ENCODE data around the gene STAB1. TPM values are rescaled to one million over a fixed set of nuclear protein-coding genes. Genes with fewer than 3 reads are reported as not detected.

Gene STAB1
- polyA plus RNA-seq, 4 donors: 2.0 to 72.1 (median 24.4) TPM

DNA sequence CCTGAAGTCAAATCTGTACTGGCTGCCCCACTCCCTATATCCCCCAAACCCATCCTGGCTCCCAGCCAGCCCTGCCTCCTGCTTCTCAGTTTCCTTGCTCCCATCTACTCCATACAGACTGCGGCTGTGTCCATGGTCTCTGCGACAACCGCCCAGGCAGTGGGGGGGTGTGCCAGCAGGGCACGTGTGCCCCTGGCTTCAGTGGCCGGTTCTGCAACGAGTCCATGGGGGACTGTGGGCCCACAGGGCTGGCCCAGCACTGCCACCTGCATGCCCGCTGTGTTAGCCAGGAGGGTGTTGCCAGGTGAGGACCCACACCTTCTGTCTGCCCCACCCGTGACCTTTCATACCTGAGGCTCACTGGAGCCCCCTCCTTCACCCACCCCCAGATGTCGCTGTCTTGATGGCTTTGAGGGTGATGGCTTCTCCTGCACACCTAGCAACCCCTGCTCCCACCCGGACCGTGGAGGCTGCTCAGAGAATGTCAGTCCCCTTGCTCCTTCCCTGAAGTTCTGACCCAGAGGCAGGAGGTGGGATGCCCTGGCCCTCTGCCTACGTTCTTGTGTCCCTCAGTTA lies 14.7 kb downstream of the STAB1 start:
- Histone ChIP-seq H3K4me3 (ENCODE audit: low read depth in 1 of 3, low read length in 3 of 3) (no peak overlapping the region), H3K27ac (ENCODE audit: low read depth in 1 of 3, low read length in 2 of 3) (no peak overlapping the region), H3K27me3 (ENCODE audit: control insufficient read depth in 3 of 3, insufficient read depth in 3 of 3, low read length in 3 of 3) (no peaks in the 10 kb centered on the region), H3K36me3 (ENCODE audit: control insufficient read depth in 3 of 3, insufficient read depth in 2 of 3, low read depth in 1 of 3, low read length in 3 of 3) (peaks cover 0 to 6% (median 0%) of the 10 kb centered on the region in 3 donors), H3K4me1 (ENCODE audit: control insufficient read depth in 3 of 3, insufficient read depth in 2 of 3, low read depth in 1 of 3, low read length in 2 of 3) (no peaks in the 10 kb centered on the region), H3K9me3 (ENCODE audit: control insufficient read depth in 2 of 2, insufficient read depth in 1 of 2, low read depth in 1 of 2, low read length in 1 of 2) (no peaks in the 10 kb centered on the region)
- FAIRE-seq (no peak), DNase-seq (no peak)
- 26 to 60% (median 34%) methylated on average over 11 to 12 of the region's 12 CpGs for WGBS, 3 donors

DNA sequence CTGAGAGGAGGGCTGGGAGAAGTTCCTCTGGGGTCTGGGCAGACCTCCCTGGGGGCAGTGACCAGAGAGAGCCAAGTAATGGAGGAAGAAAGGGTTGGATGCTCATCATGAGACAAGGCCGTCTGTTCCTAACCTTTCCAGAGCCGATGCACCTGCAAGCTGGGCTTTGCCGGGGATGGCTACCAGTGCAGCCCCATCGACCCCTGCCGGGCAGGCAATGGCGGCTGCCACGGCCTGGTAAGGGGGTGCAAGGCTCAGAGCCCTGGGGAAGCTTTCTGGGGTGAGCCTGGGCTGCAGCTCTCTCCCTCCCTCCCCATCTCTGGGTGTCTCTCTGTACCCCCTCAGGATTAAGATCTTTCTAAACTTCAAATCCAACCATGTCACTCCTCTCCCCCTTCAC lies 16.4 kb downstream of the STAB1 start:
- no peak overlapping the region for H3K27ac ChIP-seq (ENCODE audit: low read depth in 1 of 3, low read length in 2 of 3)
- H3K27me3 ChIP-seq (ENCODE audit: control insufficient read depth in 3 of 3, insufficient read depth in 3 of 3, low read length in 3 of 3): no peaks in the 10 kb centered on the region
- no peak for FAIRE-seq
- no peak overlapping the region for H3K4me3 ChIP-seq (ENCODE audit: low read depth in 1 of 3, low read length in 3 of 3)
- WGBS, 3 donors: 77 to 86% (median 80%) methylated on average over 7 of the region's 7 CpGs
- H3K9me3 ChIP-seq (ENCODE audit: control insufficient read depth in 2 of 2, insufficient read depth in 1 of 2, low read depth in 1 of 2, low read length in 1 of 2): no peaks in the 10 kb centered on the region
- H3K36me3 ChIP-seq (ENCODE audit: control insufficient read depth in 3 of 3, insufficient read depth in 2 of 3, low read depth in 1 of 3, low read length in 3 of 3): peaks cover 0 to 4% (median 0%) of the 10 kb centered on the region in 3 donors
- DNase-seq: no peak
- no peaks in the 10 kb centered on the region for H3K4me1 ChIP-seq (ENCODE audit: control insufficient read depth in 3 of 3, insufficient read depth in 2 of 3, low read depth in 1 of 3, low read length in 2 of 3)

- Histone ChIP-seq H3K36me3 (ENCODE audit: control insufficient read depth in 3 of 3, insufficient read depth in 2 of 3, low read depth in 1 of 3, low read length in 3 of 3) (peaks cover 0 to 4% (median 0%) of the 10 kb centered on the region in 3 donors), H3K4me3 (ENCODE audit: low read depth in 1 of 3, low read length in 3 of 3) (no peak overlapping the region), H3K4me1 (ENCODE audit: control insufficient read depth in 3 of 3, insufficient read depth in 2 of 3, low read depth in 1 of 3, low read length in 2 of 3) (no peaks in the 10 kb centered on the region), H3K27me3 (ENCODE audit: control insufficient read depth in 3 of 3, insufficient read depth in 3 of 3, low read length in 3 of 3) (no peaks in the 10 kb centered on the region), H3K9me3 (ENCODE audit: control insufficient read depth in 2 of 2, insufficient read depth in 1 of 2, low read depth in 1 of 2, low read length in 1 of 2) (no peaks in the 10 kb centered on the region), H3K27ac (ENCODE audit: low read depth in 1 of 3, low read length in 2 of 3) (no peak overlapping the region)
- 58 to 69% (median 59%) methylated on average over 8 of the region's 8 CpGs for WGBS, 3 donors
- FAIRE-seq: no peak
- DNase-seq: no peak
Observed at GRCh38 chr3:52512105-52512504, 17.0 kb downstream of the STAB1 start.

GRCh38 chr3:52512727-52513126 lies 17.6 kb downstream of the STAB1 start:
- DNase-seq (no peak), FAIRE-seq (no peak)
- Histone ChIP-seq H3K4me1 (ENCODE audit: control insufficient read depth in 3 of 3, insufficient read depth in 2 of 3, low read depth in 1 of 3, low read length in 2 of 3) (no peaks in the 10 kb centered on the region), H3K9me3 (ENCODE audit: control insufficient read depth in 2 of 2, insufficient read depth in 1 of 2, low read depth in 1 of 2, low read length in 1 of 2) (no peaks in the 10 kb centered on the region), H3K36me3 (ENCODE audit: control insufficient read depth in 3 of 3, insufficient read depth in 2 of 3, low read depth in 1 of 3, low read length in 3 of 3) (peaks cover 0 to 4% (median 0%) of the 10 kb centered on the region in 3 donors), H3K27ac (ENCODE audit: low read depth in 1 of 3, low read length in 2 of 3) (no peak overlapping the region), H3K27me3 (ENCODE audit: control insufficient read depth in 3 of 3, insufficient read depth in 3 of 3, low read length in 3 of 3) (no peaks in the 10 kb centered on the region), H3K4me3 (ENCODE audit: low read depth in 1 of 3, low read length in 3 of 3) (no peak overlapping the region)
- 68 to 71% (median 69%) methylated on average over 17 of the region's 17 CpGs for WGBS, 3 donors

DNA sequence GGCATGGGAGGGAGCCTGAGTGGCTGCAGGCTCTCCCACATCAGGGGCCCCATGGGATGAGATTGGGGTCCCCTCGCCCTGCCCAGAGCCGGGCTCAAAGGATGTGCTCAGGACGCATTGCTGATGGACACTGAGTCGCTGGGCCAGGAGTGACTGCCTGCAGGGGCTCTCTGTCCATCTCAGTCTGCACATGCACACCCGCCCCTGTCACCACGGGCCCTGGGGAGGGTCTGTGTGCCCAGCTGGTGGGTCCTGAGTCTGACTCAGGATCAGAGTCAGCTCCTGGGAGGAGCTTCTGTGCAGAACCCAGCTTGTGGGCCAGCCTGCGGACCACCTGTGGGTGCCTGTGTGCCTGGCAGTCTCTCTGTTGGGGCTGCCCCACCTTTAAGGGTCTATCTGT lies 18.1 kb downstream of the STAB1 start:
- 79 to 88% (median 88%) methylated on average over 7 of the region's 7 CpGs for WGBS, 3 donors
- no peak overlapping the region for H3K27ac ChIP-seq (ENCODE audit: low read depth in 1 of 3, low read length in 2 of 3)
- no peaks in the 10 kb centered on the region for H3K27me3 ChIP-seq (ENCODE audit: control insufficient read depth in 3 of 3, insufficient read depth in 3 of 3, low read length in 3 of 3)
- H3K9me3 ChIP-seq (ENCODE audit: control insufficient read depth in 2 of 2, insufficient read depth in 1 of 2, low read depth in 1 of 2, low read length in 1 of 2): no peaks in the 10 kb centered on the region
- H3K4me1 ChIP-seq (ENCODE audit: control insufficient read depth in 3 of 3, insufficient read depth in 2 of 3, low read depth in 1 of 3, low read length in 2 of 3): peaks cover 0 to 2% (median 0%) of the 10 kb centered on the region in 3 donors
- no peak for FAIRE-seq
- H3K4me3 ChIP-seq (ENCODE audit: low read depth in 1 of 3, low read length in 3 of 3): no peak overlapping the region
- peaks cover 0 to 3% (median 0%) of the 10 kb centered on the region in 3 donors for H3K36me3 ChIP-seq (ENCODE audit: control insufficient read depth in 3 of 3, insufficient read depth in 2 of 3, low read depth in 1 of 3, low read length in 3 of 3)
- no peak for DNase-seq

GRCh38 chr3:52514576-52514975 lies 19.4 kb downstream of the STAB1 start:
- Histone ChIP-seq H3K4me1 (ENCODE audit: control insufficient read depth in 3 of 3, insufficient read depth in 2 of 3, low read depth in 1 of 3, low read length in 2 of 3) (peaks cover 0 to 6% (median 0%) of the 10 kb centered on the region in 3 donors), H3K27me3 (ENCODE audit: control insufficient read depth in 3 of 3, insufficient read depth in 3 of 3, low read length in 3 of 3) (no peaks in the 10 kb centered on the region), H3K27ac (ENCODE audit: low read depth in 1 of 3, low read length in 2 of 3) (no peak overlapping the region), H3K9me3 (ENCODE audit: control insufficient read depth in 2 of 2, insufficient read depth in 1 of 2, low read depth in 1 of 2, low read length in 1 of 2) (no peaks in the 10 kb centered on the region), H3K36me3 (ENCODE audit: control insufficient read depth in 3 of 3, insufficient read depth in 2 of 3, low read depth in 1 of 3, low read length in 3 of 3) (peaks cover 0 to 5% (median 0%) of the 10 kb centered on the region in 3 donors), H3K4me3 (ENCODE audit: low read depth in 1 of 3, low read length in 3 of 3) (no peak overlapping the region)
- DNase-seq: no peak
- FAIRE-seq: no peak
- WGBS, 3 donors: 80 to 82% (median 82%) methylated on average over 10 to 11 of the region's 11 CpGs

GRCh38 chr3:52515192-52515591 lies 20.1 kb downstream of the STAB1 start:
- Histone ChIP-seq H3K4me1 (ENCODE audit: control insufficient read depth in 3 of 3, insufficient read depth in 2 of 3, low read depth in 1 of 3, low read length in 2 of 3) (peaks cover 0 to 6% (median 0%) of the 10 kb centered on the region in 3 donors), H3K27me3 (ENCODE audit: control insufficient read depth in 3 of 3, insufficient read depth in 3 of 3, low read length in 3 of 3) (no peaks in the 10 kb centered on the region), H3K4me3 (ENCODE audit: low read depth in 1 of 3, low read length in 3 of 3) (no peak overlapping the region), H3K27ac (ENCODE audit: low read depth in 1 of 3, low read length in 2 of 3) (no peak overlapping the region), H3K9me3 (ENCODE audit: control insufficient read depth in 2 of 2, insufficient read depth in 1 of 2, low read depth in 1 of 2, low read length in 1 of 2) (no peaks in the 10 kb centered on the region), H3K36me3 (ENCODE audit: control insufficient read depth in 3 of 3, insufficient read depth in 2 of 3, low read depth in 1 of 3, low read length in 3 of 3) (peaks cover 0 to 5% (median 0%) of the 10 kb centered on the region in 3 donors)
- DNase-seq (no peak), FAIRE-seq (no peak)
- 43 to 54% (median 52%) methylated on average over 6 of the region's 6 CpGs for WGBS, 3 donors

- H3K27ac ChIP-seq (ENCODE audit: low read depth in 1 of 3, low read length in 2 of 3): no peak overlapping the region
- 90 to 95% (median 92%) methylated on average over 16 to 19 of the region's 19 CpGs for WGBS, 3 donors
- no peak for FAIRE-seq
- DNase-seq: no peak
- H3K4me1 ChIP-seq (ENCODE audit: control insufficient read depth in 3 of 3, insufficient read depth in 2 of 3, low read depth in 1 of 3, low read length in 2 of 3): peaks cover 0 to 6% (median 0%) of the 10 kb centered on the region in 3 donors
- peaks cover 0 to 7% (median 0%) of the 10 kb centered on the region in 3 donors for H3K36me3 ChIP-seq (ENCODE audit: control insufficient read depth in 3 of 3, insufficient read depth in 2 of 3, low read depth in 1 of 3, low read length in 3 of 3)
- H3K9me3 ChIP-seq (ENCODE audit: control insufficient read depth in 2 of 2, insufficient read depth in 1 of 2, low read depth in 1 of 2, low read length in 1 of 2): no peaks in the 10 kb centered on the region
- H3K4me3 ChIP-seq (ENCODE audit: low read depth in 1 of 3, low read length in 3 of 3): no peak overlapping the region
- H3K27me3 ChIP-seq (ENCODE audit: control insufficient read depth in 3 of 3, insufficient read depth in 3 of 3, low read length in 3 of 3): no peaks in the 10 kb centered on the region
Observed at GRCh38 chr3:52516509-52517195, 21.5 kb downstream of the STAB1 start.
